B cell (primary cell): ENCODE data around the gene GLRX5. TPM values are rescaled to one million over a fixed set of nuclear protein-coding genes. Genes with fewer than 3 reads are reported as not detected.

Experiments used
- ATAC-seq: fragments of 200-7000 bp; cut with Tn5 transposase; one replicate; pipeline ENCODE4 v1.10.0; 2021; ENCODE audit warnings: low read depth, mild to moderate bottlenecking, moderate number of reproducible peaks, moderate library complexity
- CTCF ChIA-PET: fragments of 350-600 bp; sonication (Branson Sonifier 250); formaldehyde crosslinking; loops from one replicate; lab custom pipeline; 2021; ENCODE audit warnings: antibody characterized with exemption, inconsistent platforms; lab: Charles Lee
- POLR2A ChIA-PET: fragments of 350-600 bp; sonication (Branson Sonifier 250); formaldehyde crosslinking; loops from one replicate; lab custom pipeline; 2021; ENCODE audit warnings: antibody characterized with exemption; lab: Charles Lee
- DNase-seq: peaks from one replicate; pipeline ENCODE4 v3.0.0; 2013
- H2AFZ ChIP-seq: 2 replicates; pipeline ENCODE4 v1.6.1; 2012; ENCODE audit warnings: mild to moderate bottlenecking, low read depth, low read length; ENCODE audit not compliant: insufficient read depth, poor library complexity, severe bottlenecking
- H3K27ac ChIP-seq, 2 donors: 1 replicate in 1 of 2; 2 replicates in 1 of 2; pipeline ENCODE4 v1.5.1; 2012 to 2013; ENCODE audit warnings: low read length in 2 of 2, mild to moderate bottlenecking in 2 of 2, moderate library complexity in 1 of 2
- H3K27me3 ChIP-seq, 4 experiments: fragments of 200-600 bp in 1 of 4; sonication (generic) in 1 of 4; replicated peaks in 1 of 4; 1 replicate in 2 of 4; 2 replicates in 2 of 4; pipeline versions ENCODE4 v1.6.1 to v1.7.0; 2013 to 2016; ENCODE audit warnings: low read length in 3 of 4, mild to moderate bottlenecking in 2 of 4, mixed read lengths in 1 of 4, moderate library complexity in 1 of 4; ENCODE audit not compliant: insufficient read depth in 4 of 4, control insufficient read depth in 3 of 4; ENCODE audit errors: control extremely low read depth in 1 of 4
- H3K36me3 ChIP-seq, 2 experiments: replicated peaks in 1 of 2; 1 replicate in 1 of 2; 2 replicates in 1 of 2; pipeline versions ENCODE4 v1.6.1 to v1.7.1; 2013; ENCODE audit warnings: low read length in 1 of 2; ENCODE audit not compliant: insufficient read depth in 2 of 2, control insufficient read depth in 1 of 2; ENCODE audit errors: control extremely low read depth in 1 of 2, extremely low read depth in 1 of 2
- H3K4me1 ChIP-seq, 2 donors: fragments of 200-600 bp in 1 of 2; sonication (generic) in 1 of 2; 1 replicate in 1 of 2; 2 replicates in 1 of 2; pipeline versions ENCODE4 v1.5.1 to v1.6.1; 2013 to 2017; ENCODE audit warnings: low read length in 2 of 2; ENCODE audit not compliant: control insufficient read depth in 2 of 2, insufficient read depth in 2 of 2
- H3K4me2 ChIP-seq: replicated peaks from 2 replicates; pipeline ENCODE3; 2012; ENCODE audit warnings: mild to moderate bottlenecking, low read depth, low read length; ENCODE audit not compliant: poor library complexity, severe bottlenecking
- H3K4me3 ChIP-seq, 5 experiments: fragments of 200-600 bp in 1 of 5; sonication (generic) in 1 of 5; 1 replicate in 3 of 5; 2 replicates in 2 of 5; pipeline versions ENCODE4 v1.5.1 to v1.7.0; 2011 to 2016; ENCODE audit warnings: low read length in 4 of 5, mild to moderate bottlenecking in 4 of 5, low read depth in 2 of 5, control low read depth in 1 of 5, moderate library complexity in 1 of 5; ENCODE audit not compliant: insufficient read depth in 1 of 5; ENCODE audit errors: control extremely low read depth in 1 of 5, extremely low read depth in 1 of 5
- H3K79me2 ChIP-seq: fragments of 200-600 bp; sonication (generic); one replicate; pipeline ENCODE4 v1.6.0; 2016; ENCODE audit warnings: low read length; ENCODE audit not compliant: control insufficient read depth, insufficient read depth
- H3K9ac ChIP-seq: fragments of 200-600 bp; sonication (generic); 2 replicates; pipeline ENCODE4 v1.6.1; 2017; ENCODE audit warnings: mild to moderate bottlenecking, low read length, moderate library complexity
- H3K9me3 ChIP-seq, 3 donors: one replicate each; pipeline versions ENCODE4 v1.6.1 to v1.7.1; 2013; ENCODE audit warnings: low read length in 2 of 3; ENCODE audit not compliant: control insufficient read depth in 2 of 3, insufficient read depth in 1 of 3; ENCODE audit errors: control extremely low read depth in 1 of 3
- H4K20me1 ChIP-seq: 2 replicates; pipeline ENCODE4 v1.6.0; 2012; ENCODE audit warnings: mild to moderate bottlenecking, low read length; ENCODE audit not compliant: insufficient read depth, control insufficient read depth, poor library complexity, severe bottlenecking
- H3K27ac Mint-ChIP-seq: one replicate; pipeline ENCODE4 v1.8.0; 2021; ENCODE audit warnings: mixed read lengths
- H3K27me3 Mint-ChIP-seq: one replicate; pipeline ENCODE4 v1.8.0; 2021; ENCODE audit warnings: mixed read lengths
- H3K4me1 Mint-ChIP-seq: one replicate; pipeline ENCODE4 v1.8.0; 2021; ENCODE audit warnings: mixed read lengths
- H3K4me3 Mint-ChIP-seq: one replicate; pipeline ENCODE4 v1.8.0; 2021; ENCODE audit warnings: mixed read lengths
- H3K9me3 Mint-ChIP-seq: one replicate; pipeline ENCODE4 v1.8.0; 2022; ENCODE audit warnings: mixed read lengths; ENCODE audit not compliant: insufficient read depth
- CTCF ChIP-seq: fragments of 200-600 bp; IDR thresholded peaks from one replicate; pipeline ENCODE4 v1.8.0; 2022; ENCODE audit warnings: antibody characterized with exemption, mild to moderate bottlenecking
- EZH2 ChIP-seq: IDR thresholded peaks from 2 replicates; pipeline ENCODE4 v1.6.1; 2012; ENCODE audit warnings: borderline replicate concordance, low read depth, mild to moderate bottlenecking, moderate library complexity, low read length; ENCODE audit not compliant: insufficient read depth, poor library complexity, severe bottlenecking
- WGBS: methylation state at CpG from one replicate; pipeline ENCODE4 v1.1.5; 2013; ENCODE audit warnings: missing lambda C conversion rate; ENCODE audit not compliant: insufficient coverage; 5-methylcytosine and 5-hydroxymethylcytosine counted together
- intact Hi-C: fragments of 100-400 bp; cut with micrococcal nuclease; formaldehyde crosslinking; loops from one replicate; pipeline ENCODE4 v1.10.0; 2022
- polyA plus RNA-seq: library from polyadenylated mRNA; depleted of rRNA; stranded (reverse); fragments of >200 nt; gene quantifications from 2 replicates; pipeline ENCODE4 v1.2.3, GENCODE V29; 2012
- total RNA-seq, 2 donors: library from RNA; stranded (reverse); fragments of 120-200 nt in 1 of 2; gene quantifications; 1 replicate in 1 of 2; 2 replicates in 1 of 2; pipeline versions ENCODE4 v1.2.3 to v1.2.4, GENCODE V29; 2013 to 2022

Gene GLRX5
- total and polyA plus RNA-seq, 2 donors (not counting 1 experiment from before 2014, with no cell fraction given) = 7.8 to 18.4 TPM

GRCh38 chr14:95543021-95543420 lies 8.2 kb downstream of the GLRX5 start:
- H3K9ac ChIP-seq = no peak overlapping the region
- no peak overlapping the region for H3K4me2 ChIP-seq
- Mint-ChIP-seq H3K27ac (no peak overlapping the region), H3K4me1 (peaks cover 11% of the 10 kb centered on the region), H3K9me3 (no peaks in the 10 kb centered on the region), H3K4me3 (no peak overlapping the region), H3K27me3 (no peaks in the 10 kb centered on the region)
- no peak overlapping the region for H3K4me3 ChIP-seq
- ATAC-seq = no peak
- no peak overlapping the region for H2AFZ ChIP-seq
- H3K9me3 ChIP-seq = no peaks in the 10 kb centered on the region
- ChIA-PET POLR2A (no interaction called here), CTCF (interaction anchor here (0.7 kb wide), 1 partner anchor 98 kb away, joined by 3 read pairs; no protein-coding TSS in a partner anchor)
- peaks cover 5 to 11% of the 10 kb centered on the region in 2 experiments for H3K36me3 ChIP-seq
- no peak for DNase-seq
- intact Hi-C loops = no loop called here
- TF ChIP-seq CTCF = no peak
- no peak for TF ChIP-seq EZH2
- H4K20me1 ChIP-seq = no peaks in the 10 kb centered on the region
- H3K27me3 ChIP-seq = no peaks in the 10 kb centered on the region
- no peaks in the 10 kb centered on the region for H3K4me1 ChIP-seq
- H3K79me2 ChIP-seq = peaks cover 44% of the 10 kb centered on the region
- 100% methylated on average over 1 of the region's 5 CpGs for WGBS
- H3K27ac ChIP-seq = no peak overlapping the region

- H3K27ac Mint-ChIP-seq = no peak overlapping the region
- no peaks in the 10 kb centered on the region for H3K9me3 Mint-ChIP-seq
- 86% methylated on average over 4 of the region's 8 CpGs for WGBS
- no peaks in the 10 kb centered on the region for H3K27me3 Mint-ChIP-seq
- H3K9me3 ChIP-seq = no peaks in the 10 kb centered on the region
- no peak for DNase-seq
- intact Hi-C loops = no loop called here
- ChIA-PET CTCF (interaction anchor here (1.3 to 1.7 kb wide), 2 partner anchors 16 to 102 kb away, joined by 3 to 5 read pairs; no protein-coding TSS in a partner anchor), POLR2A (no interaction called here)
- H3K4me2 ChIP-seq = no peak overlapping the region
- H3K4me3 Mint-ChIP-seq = no peak overlapping the region
- TF ChIP-seq CTCF (no peak), EZH2 (no peak)
- no peak for ATAC-seq
- no peak overlapping the region for H3K9ac ChIP-seq
- H3K36me3 ChIP-seq = peaks cover 5 to 11% of the 10 kb centered on the region in 2 experiments
- peaks cover 29% of the 10 kb centered on the region for H3K79me2 ChIP-seq
- no peaks in the 10 kb centered on the region for H3K4me1 ChIP-seq
- no peaks in the 10 kb centered on the region for H3K27me3 ChIP-seq
- H3K4me1 Mint-ChIP-seq = peaks cover 6% of the 10 kb centered on the region
- no peak overlapping the region for H3K27ac ChIP-seq
- no peak overlapping the region for H3K4me3 ChIP-seq
- no peak overlapping the region for H2AFZ ChIP-seq
- no peaks in the 10 kb centered on the region for H4K20me1 ChIP-seq
Measured at GRCh38 chr14:95544588-95544987, 9.7 kb downstream of the GLRX5 start.
